Endothelial cell of umbilical vein (primary cell): ENCODE measurements around the gene MAMDC2. TPM values are rescaled to one million over a fixed set of nuclear protein-coding genes. Genes with fewer than 3 reads are reported as not detected.

Experiments
- BruUV-seq: library from RNA; stranded (reverse); fragments of 400-500 nt; replicated peaks from 2 replicates; lab custom pipeline; 2021; lab: Mats Ljungman, UMichigan
- CTCF ChIA-PET: fragments of 300-600, 350-600 bp; sonication (Branson Sonifier 250); formaldehyde crosslinking; loops from one replicate; lab custom pipeline; 2021; ENCODE audit warnings: antibody characterized with exemption, inconsistent platforms; lab: Charles Lee
- POLR2A ChIA-PET: fragments of 300-600, 350-600 bp; sonication (Branson Sonifier 250); formaldehyde crosslinking; loops from one replicate; lab custom pipeline; 2021; ENCODE audit warnings: antibody characterized with exemption, inconsistent platforms; lab: Charles Lee
- DNase-seq: peaks from one replicate; pipeline ENCODE4 v3.0.0-alpha.2; 2011; ENCODE audit warnings: low read depth, low spot score
- FAIRE-seq: peaks from 2 replicates; lab custom pipeline; 2011; peaks lifted over from hg19 to GRCh38; lab: Jason Lieb, UNC
- H2AFZ ChIP-seq: 2 replicates; pipeline ENCODE4 v1.6.0; 2012; ENCODE audit warnings: low read depth, low read length, control low read depth, inconsistent platforms
- H3K27ac ChIP-seq: 2 replicates; pipeline ENCODE4 v1.5.1; 2011; ENCODE audit warnings: low read depth, mild to moderate bottlenecking, control low read depth, low read length, moderate library complexity; ENCODE audit not compliant: insufficient read depth
- H3K27me3 ChIP-seq, 2 experiments: 2 replicates each; pipeline versions ENCODE4 v1.6.0 to v1.6.1; 2011; ENCODE audit warnings: low read length in 2 of 2, mixed read lengths in 1 of 2; ENCODE audit not compliant: control insufficient read depth in 2 of 2, insufficient read depth in 2 of 2
- H3K36me3 ChIP-seq, 2 experiments: 2 replicates in 1 of 2; 3 replicates in 1 of 2; pipeline ENCODE4 v1.5.1; 2011; ENCODE audit warnings: low read length in 2 of 2, mild to moderate bottlenecking in 1 of 2, moderate library complexity in 1 of 2; ENCODE audit not compliant: control insufficient read depth in 2 of 2, insufficient read depth in 2 of 2; ENCODE audit errors: extremely low read depth in 1 of 2
- H3K4me1 ChIP-seq: 3 replicates; pipeline ENCODE4 v1.5.1; 2011; ENCODE audit warnings: mild to moderate bottlenecking, low read length; ENCODE audit not compliant: control insufficient read depth, insufficient read depth; ENCODE audit errors: extremely low read depth
- H3K4me2 ChIP-seq: 2 replicates; pipeline ENCODE4 v1.6.1; 2011; ENCODE audit warnings: low read length, control low read depth, mixed read lengths; ENCODE audit not compliant: insufficient read depth
- H3K4me3 ChIP-seq, 3 experiments: fragments of 200-600 bp in 1 of 3; sonication (generic), shearing (Covaris generic) in 1 of 3; replicated peaks in 1 of 3; 2 replicates each; pipeline ENCODE4 v1.5.1; 2011 to 2016; ENCODE audit warnings: control low read depth in 3 of 3, low read length in 3 of 3, mild to moderate bottlenecking in 2 of 3, inconsistent platforms in 1 of 3, low read depth in 1 of 3, moderate library complexity in 1 of 3; ENCODE audit not compliant: insufficient read depth in 1 of 3
- H3K79me2 ChIP-seq: 2 replicates; pipeline ENCODE4 v1.6.0; 2012; ENCODE audit warnings: low read length, inconsistent platforms; ENCODE audit not compliant: control insufficient read depth, insufficient read depth
- H3K9ac ChIP-seq: replicated peaks from 2 replicates; pipeline ENCODE3; 2011; ENCODE audit warnings: low read length, control low read depth; ENCODE audit not compliant: insufficient read depth; ENCODE audit errors: extremely low read depth
- H3K9me1 ChIP-seq: replicated peaks from 3 replicates; pipeline ENCODE4 v1.6.0; 2011; ENCODE audit warnings: mild to moderate bottlenecking, low read length; ENCODE audit not compliant: control insufficient read depth, insufficient read depth; ENCODE audit errors: extremely low read depth
- H3K9me3 ChIP-seq: replicated peaks from 2 replicates; pipeline ENCODE4 v1.5.1; 2012; ENCODE audit warnings: low read length, inconsistent platforms; ENCODE audit not compliant: control insufficient read depth, insufficient read depth
- H4K20me1 ChIP-seq: replicated peaks from 2 replicates; pipeline ENCODE3; 2011; ENCODE audit warnings: mild to moderate bottlenecking, low read length; ENCODE audit not compliant: control insufficient read depth, insufficient read depth; ENCODE audit errors: extremely low read depth
- EZH2 ChIP-seq: IDR thresholded peaks from 2 replicates; pipeline ENCODE4 v1.6.1; 2012; ENCODE audit warnings: borderline replicate concordance, low read depth, mild to moderate bottlenecking, moderate library complexity, low read length, inconsistent platforms; ENCODE audit not compliant: severe bottlenecking
- FOS ChIP-seq: IDR thresholded peaks from 2 replicates; pipeline ENCODE4 v1.6.1; 2011; ENCODE audit warnings: mild to moderate bottlenecking, low read length, moderate library complexity, borderline replicate concordance; ENCODE audit not compliant: insufficient read depth
- GATA2 ChIP-seq: IDR thresholded peaks from 2 replicates; pipeline ENCODE4 v1.7.0; 2011; ENCODE audit warnings: low read depth, mild to moderate bottlenecking, moderate library complexity, mixed read lengths, low read length; ENCODE audit not compliant: insufficient read length, insufficient read depth
- JUN ChIP-seq: IDR thresholded peaks from 2 replicates; pipeline ENCODE4 v1.6.1; 2011; ENCODE audit warnings: borderline replicate concordance, low read depth; ENCODE audit not compliant: insufficient read length, insufficient read depth
- MYC ChIP-seq: IDR thresholded peaks from one replicate; pipeline ENCODE4 v1.6.1; 2011; ENCODE audit warnings: mild to moderate bottlenecking, low read depth, low read length
- POLR2A ChIP-seq: IDR thresholded peaks from 2 replicates; pipeline ENCODE4 v1.6.1; 2012; ENCODE audit warnings: low read depth, mild to moderate bottlenecking, control low read depth, low read length
- POLR2AphosphoS5 ChIP-seq: IDR thresholded peaks from 2 replicates; pipeline ENCODE4 v1.6.1; 2012; ENCODE audit warnings: low read depth, mild to moderate bottlenecking, control low read depth, low read length, moderate library complexity; ENCODE audit not compliant: insufficient read depth
- dilution Hi-C: fragments of 300-500 bp; cut with MboI; formaldehyde crosslinking; loops from one replicate; pipeline ENCODE4 v1.15.0; 2019; ENCODE audit warnings: low sequenced_read_pairs; ENCODE audit not compliant: extremely low pct_ligation_motif_present
- intact Hi-C: fragments of 100-400 bp; cut with micrococcal nuclease; formaldehyde crosslinking; loops from one replicate; pipeline ENCODE4 v1.10.0; 2022
- polyA plus RNA-seq, 4 experiments: library from polyadenylated mRNA; depleted of rRNA in 3 of 4; stranded (reverse) in 3 of 4; unstranded in 1 of 4; fragments of >200 nt; gene quantifications; 2 replicates each; pipeline versions ENCODE4 v1.2.1 to v1.2.3, GENCODE V29; 2011 to 2012; ENCODE audit warnings: missing spikeins in 1 of 4
- total RNA-seq: library from RNA; stranded (reverse); gene quantifications from 2 replicates; pipeline ENCODE4 v1.2.3, GENCODE V29; 2021
- TF ChIP-seq, protein P1 (sequence below), 2 donors: IDR thresholded peaks; 1 replicate in 1 of 2; 2 replicates in 1 of 2; pipeline ENCODE4 v1.5.1; 2011; ENCODE audit warnings: low read length in 2 of 2, mild to moderate bottlenecking in 2 of 2, moderate library complexity in 2 of 2, control low read depth in 1 of 2, inconsistent platforms in 1 of 2, low read depth in 1 of 2; ENCODE audit not compliant: insufficient read depth in 1 of 2; ENCODE audit errors: extremely low read depth in 1 of 2
- TF ChIP-seq, protein P2 (sequence below): IDR thresholded peaks from 2 replicates; pipeline ENCODE4 v1.6.1; 2011; ENCODE audit not compliant: insufficient read depth, insufficient read length

Gene MAMDC2
- total and polyA plus RNA-seq, 2 donors (not counting 3 experiments of a cell fraction or from before 2014, with no cell fraction given), result 0.60 to 1.1 TPM

DNA sequence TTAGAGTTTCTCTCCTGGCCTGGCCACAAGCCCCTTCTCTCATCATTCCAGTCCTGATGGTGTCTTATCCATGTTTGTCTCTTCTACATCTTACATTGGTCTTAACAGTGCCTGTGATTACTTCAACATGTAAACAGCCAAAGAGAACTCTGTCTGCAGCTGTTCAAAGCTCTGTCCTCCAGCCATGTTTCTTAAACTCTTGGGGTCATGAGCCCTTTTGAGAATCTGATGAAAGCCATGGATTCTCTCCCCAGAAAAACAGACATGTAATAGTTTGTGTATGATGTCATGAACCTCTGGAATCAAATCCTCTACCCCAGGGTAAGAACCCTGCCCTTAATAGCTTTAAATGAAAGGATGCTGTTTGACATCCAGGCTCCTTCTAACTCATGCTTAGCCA lies 30.1 kb downstream of the MAMDC2 start:
- H3K4me2 ChIP-seq, result no peak overlapping the region
- intact Hi-C loops, result loop anchor here (10.0 kb wide), 1 partner anchor 71 kb away; no protein-coding TSS in a partner anchor

DNA sequence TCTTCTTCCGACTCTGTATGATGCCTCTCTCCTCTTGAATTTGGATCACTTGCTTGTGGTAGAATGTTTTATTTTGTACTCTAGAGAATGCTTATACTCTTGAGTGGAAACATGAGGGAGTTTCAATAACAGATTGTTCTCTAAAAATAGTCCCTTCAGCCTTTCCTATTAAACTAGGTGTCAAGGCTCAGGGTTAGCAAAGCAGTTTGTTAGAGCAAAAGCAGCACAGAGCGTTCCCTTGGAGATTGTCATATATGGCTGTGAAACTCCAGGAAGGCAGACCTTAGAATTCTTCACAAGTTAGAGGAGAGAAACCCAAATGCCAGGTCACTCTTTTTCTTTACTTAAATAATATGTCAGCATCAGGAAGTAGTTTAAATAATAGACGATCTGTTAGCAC lies 33.0 kb downstream of the MAMDC2 start:
- no TSS peak for BruUV-seq
- FAIRE-seq (no peak), DNase-seq (no peak)
- Histone ChIP-seq H3K27ac (no peak overlapping the region), H3K9ac (no peak overlapping the region), H3K4me3 (no peak overlapping the region), H3K9me1 (no peaks in the 10 kb centered on the region), H2AFZ (no peak overlapping the region), H3K27me3 (peaks cover 0 to 13% of the 10 kb centered on the region in 2 experiments), H4K20me1 (no peaks in the 10 kb centered on the region), H3K79me2 (no peaks in the 10 kb centered on the region), H3K4me2 (no peak overlapping the region), H3K9me3 (no peaks in the 10 kb centered on the region), H3K4me1 (no peaks in the 10 kb centered on the region), H3K36me3 (no peaks in the 10 kb centered on the region)
- intact Hi-C loops (loop anchor here (10.0 kb wide), 1 partner anchor 68 kb away; no protein-coding TSS in a partner anchor), dilution Hi-C loops (no loop called here)
- TF ChIP-seq JUN (no peak), POLR2AphosphoS5 (no peak), POLR2A (no peak), EZH2 (no peak), FOS (no peak), GATA2 (no peak), MYC (no peak)
- TF ChIP-seq, protein P1, sequence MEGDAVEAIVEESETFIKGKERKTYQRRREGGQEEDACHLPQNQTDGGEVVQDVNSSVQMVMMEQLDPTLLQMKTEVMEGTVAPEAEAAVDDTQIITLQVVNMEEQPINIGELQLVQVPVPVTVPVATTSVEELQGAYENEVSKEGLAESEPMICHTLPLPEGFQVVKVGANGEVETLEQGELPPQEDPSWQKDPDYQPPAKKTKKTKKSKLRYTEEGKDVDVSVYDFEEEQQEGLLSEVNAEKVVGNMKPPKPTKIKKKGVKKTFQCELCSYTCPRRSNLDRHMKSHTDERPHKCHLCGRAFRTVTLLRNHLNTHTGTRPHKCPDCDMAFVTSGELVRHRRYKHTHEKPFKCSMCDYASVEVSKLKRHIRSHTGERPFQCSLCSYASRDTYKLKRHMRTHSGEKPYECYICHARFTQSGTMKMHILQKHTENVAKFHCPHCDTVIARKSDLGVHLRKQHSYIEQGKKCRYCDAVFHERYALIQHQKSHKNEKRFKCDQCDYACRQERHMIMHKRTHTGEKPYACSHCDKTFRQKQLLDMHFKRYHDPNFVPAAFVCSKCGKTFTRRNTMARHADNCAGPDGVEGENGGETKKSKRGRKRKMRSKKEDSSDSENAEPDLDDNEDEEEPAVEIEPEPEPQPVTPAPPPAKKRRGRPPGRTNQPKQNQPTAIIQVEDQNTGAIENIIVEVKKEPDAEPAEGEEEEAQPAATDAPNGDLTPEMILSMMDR (IDR thresholded peaks at IDR 0.05; ENCODE audit: extremely low read depth in 1 of 2, insufficient read depth in 1 of 2, low read depth in 1 of 2, low read length in 2 of 2), result no peak
- TF ChIP-seq, protein P2, sequence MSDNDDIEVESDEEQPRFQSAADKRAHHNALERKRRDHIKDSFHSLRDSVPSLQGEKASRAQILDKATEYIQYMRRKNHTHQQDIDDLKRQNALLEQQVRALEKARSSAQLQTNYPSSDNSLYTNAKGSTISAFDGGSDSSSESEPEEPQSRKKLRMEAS, result no peak
- POLR2A ChIA-PET, result no interaction called here
- CTCF ChIA-PET, result interaction anchor here (0.9 kb wide), 1 partner anchor 35 kb away, joined by 4 read pairs; no protein-coding TSS in a partner anchor

More for the DNA sequence above, 30.1 kb downstream of the MAMDC2 start:
- no peak overlapping the region for H3K27ac ChIP-seq
- H3K9ac ChIP-seq, result no peak overlapping the region
- dilution Hi-C loops, result no loop called here
- TF ChIP-seq FOS, result no peak
- POLR2A ChIA-PET, result no interaction called here
- no peak overlapping the region for H2AFZ ChIP-seq
- H3K36me3 ChIP-seq, result no peaks in the 10 kb centered on the region
- no peaks in the 10 kb centered on the region for H3K4me1 ChIP-seq
- no peaks in the 10 kb centered on the region for H3K9me3 ChIP-seq
- BruUV-seq, result no TSS peak
- no peaks in the 10 kb centered on the region for H3K79me2 ChIP-seq
- H3K27me3 ChIP-seq, result peaks cover 0 to 16% of the 10 kb centered on the region in 2 experiments
- no peaks in the 10 kb centered on the region for H4K20me1 ChIP-seq
- DNase-seq (no peak), FAIRE-seq (no peak)
- CTCF ChIA-PET, result interaction anchor here (0.5 to 1.8 kb wide), 5 partner anchors 10 to 1608 kb away, joined by 3 to 9 read pairs (median 3); no protein-coding TSS in a partner anchor
- H3K9me1 ChIP-seq, result no peaks in the 10 kb centered on the region
- H3K4me3 ChIP-seq, result no peak overlapping the region
